Right lobe of liver (tissue), 6 donors: ENCODE measurements around the gene CDHR1. TPM values are rescaled to one million over a fixed set of nuclear protein-coding genes. Genes with fewer than 3 reads are reported as not detected.

Experiments used
- ATAC-seq, 4 donors: fragments of 200-7000 bp; cut with Tn5 transposase; one replicate each; pipeline ENCODE4 v1.9.1; 2020; ENCODE audit warnings: mild to moderate bottlenecking in 4 of 4, moderate library complexity in 4 of 4
- DNase-seq, 3 donors: peaks; one replicate each; pipeline ENCODE4 v3.0.0-alpha.2; 2020
- H3K27ac ChIP-seq, 3 donors: fragments of 200-600 bp; one replicate each; pipeline ENCODE4 v1.8.0; 2022
- H3K27me3 ChIP-seq, 2 donors: fragments of 200-600 bp; one replicate each; pipeline ENCODE4 v1.8.0; 2022
- H3K36me3 ChIP-seq, 4 donors: fragments of 200-600 bp; sonication (generic) in 1 of 4; one replicate each; pipeline versions ENCODE4 v1.5.1 to v1.8.0; 2017 to 2022; ENCODE audit warnings: control low read depth in 1 of 4
- H3K4me1 ChIP-seq, 4 donors: fragments of 200-600 bp; sonication (generic) in 1 of 4; one replicate each; pipeline versions ENCODE4 v1.5.1 to v1.8.0; 2017 to 2022; ENCODE audit warnings: control low read depth in 1 of 4
- H3K4me3 ChIP-seq, 3 donors: fragments of 200-600 bp; one replicate each; pipeline ENCODE4 v1.8.0; 2022
- H3K9me3 ChIP-seq, 4 donors: fragments of 200-600 bp; sonication (generic) in 1 of 4; one replicate each; pipeline versions ENCODE4 v1.5.1 to v1.8.0; 2017 to 2022; ENCODE audit warnings: control low read depth in 1 of 4
- CTCF ChIP-seq, 4 donors: fragments of 200-600 bp in 3 of 4; fragments of 450-650 bp in 1 of 4; IDR thresholded peaks; one replicate each; pipeline versions ENCODE4 v1.5.1 to v1.8.0; 2016 to 2022; ENCODE audit warnings: antibody characterized with exemption in 4 of 4, mild to moderate bottlenecking in 2 of 4
- POLR2A ChIP-seq: fragments of 450-650 bp; IDR thresholded peaks from one replicate; pipeline ENCODE4 v1.6.1; 2017; ENCODE audit warnings: antibody characterized with exemption, mild to moderate bottlenecking
- WGBS: methylation state at CpG from one replicate; pipeline ENCODE4 v1.1.6; 2018; ENCODE audit warnings: low coverage, low lambda C conversion rate; ENCODE audit not compliant: insufficient coverage; ENCODE audit errors: missing lambda C conversion rate; 5-methylcytosine and 5-hydroxymethylcytosine counted together
- intact Hi-C, 2 donors: fragments of 100-400 bp; cut with DNase I; formaldehyde crosslinking; loops; one replicate each; pipeline versions ENCODE4 v1.11.2 to v1.14.1; 2022
- total RNA-seq, 6 experiments: library from RNA; depleted of rRNA in 2 of 6; stranded (reverse); fragments of >200 nt in 2 of 6; fragmentation: NEBNext Ultra II Directional in 3 of 6; extraction: Animal tissue kit (Norgen Biotek cat#: 25700) in 3 of 6; gene quantifications; one replicate each; pipeline versions ENCODE4 v1.1.0 to v1.2.4, GENCODE V29; 2016 to 2023
- donor health status: DM: no; HTN: yes; CAD: no.
- donor health status: DM: no; HTN: no; CAD: no.
- donor health status: DM: no; HTN: no; CAD: no.
- donor health status: DM: no; HTN: yes; CAD: no.
- donor health status: DM: no; HTN: yes; CAD: no.

CDHR1 gene
- total RNA-seq, 6 experiments from 2014 or later, result 0.09 to 0.42 (median 0.19) TPM; not detected in 1

- WGBS, result 19% methylated on average over 22 of the region's 35 CpGs
- TF ChIP-seq POLR2A (no peak), CTCF (IDR thresholded peaks at IDR 0.05) (peak; percentile 11 to 43 (median 34))
- Histone ChIP-seq H3K27ac (no peak overlapping the region), H3K4me3 (no peak overlapping the region), H3K27me3 (no peaks in the 10 kb centered on the region), H3K36me3 (no peaks in the 10 kb centered on the region), H3K9me3 (no peaks in the 10 kb centered on the region), H3K4me1 (no peaks in the 10 kb centered on the region)
- DNase-seq, result peak in 1 of 3 donors; percentile 40
- intact Hi-C loops, result no loop called here
- peak; percentile 42 to 66 (median 55) for ATAC-seq
These were observed 62.4 kb downstream of the CDHR1 start for GRCh38 chr10:84256510-84257342.

GRCh38 chr10:84257343-84258020 lies 63.1 kb downstream of the CDHR1 start:
- WGBS, result 80% methylated on average over 5 of the region's 15 CpGs
- no peaks in the 10 kb centered on the region for H3K36me3 ChIP-seq

GRCh38 chr10:84258034-84258695 lies 63.8 kb downstream of the CDHR1 start:
- Histone ChIP-seq H3K4me3 (no peak overlapping the region), H3K9me3 (no peaks in the 10 kb centered on the region), H3K36me3 (no peaks in the 10 kb centered on the region), H3K27me3 (no peaks in the 10 kb centered on the region), H3K4me1 (no peaks in the 10 kb centered on the region), H3K27ac (no peak overlapping the region)
- ATAC-seq (no peak), DNase-seq (no peak)
- 45% methylated on average over 1 of the region's 7 CpGs for WGBS
- no peak for TF ChIP-seq CTCF (IDR thresholded peaks at IDR 0.05)
- TF ChIP-seq POLR2A, result no peak
- intact Hi-C loops, result no loop called here

More at GRCh38 chr10:84257343-84258020, 63.1 kb downstream of the CDHR1 start:
- intact Hi-C loops, result no loop called here
- Histone ChIP-seq H3K27me3 (no peaks in the 10 kb centered on the region), H3K4me3 (no peak overlapping the region), H3K4me1 (no peaks in the 10 kb centered on the region), H3K27ac (no peak overlapping the region), H3K9me3 (no peaks in the 10 kb centered on the region)
- ATAC-seq (no peak), DNase-seq (no peak)
- TF ChIP-seq CTCF (IDR thresholded peaks at IDR 0.05), result no peak
- no peak for TF ChIP-seq POLR2A

GRCh38 chr10:84261236-84261915 lies 67.0 kb downstream of the CDHR1 start:
- Histone ChIP-seq H3K9me3 (no peaks in the 10 kb centered on the region), H3K27ac (no peak overlapping the region), H3K4me3 (no peak overlapping the region), H3K27me3 (no peaks in the 10 kb centered on the region), H3K36me3 (no peaks in the 10 kb centered on the region), H3K4me1 (no peaks in the 10 kb centered on the region)
- ATAC-seq (no peak), DNase-seq (no peak)
- TF ChIP-seq CTCF (IDR thresholded peaks at IDR 0.05) (no peak), POLR2A (no peak)
- WGBS, result 43% methylated on average over 2 of the region's 7 CpGs
- intact Hi-C loops, result loop anchor here (5.0 kb wide), 2 partner anchors 276 to 281 kb away; no protein-coding TSS in a partner anchor
